GM23338 (cell line): ENCODE results near the gene EEF2K. TPM values are rescaled to one million over a fixed set of nuclear protein-coding genes. Genes with fewer than 3 reads are reported as not detected.

Experiments used
- ATAC-seq: fragments of 200-7000 bp; cut with Tn5 transposase; 3 replicates; pipeline ENCODE4 v1.9.1; 2020
- DNase-seq: peaks from one replicate; pipeline ENCODE4 v3.0.0-alpha.2; 2015; ENCODE audit warnings: low spot score
- H2AFZ ChIP-seq: fragments of 200-600 bp; sonication (generic); 2 replicates; pipeline ENCODE4 v1.8.0; 2016; ENCODE audit warnings: antibody characterized with exemption, mild to moderate bottlenecking, moderate library complexity
- H3F3A ChIP-seq: fragments of 200-600 bp; sonication (generic); replicated peaks from 2 replicates; pipeline ENCODE4 v1.8.0; 2017; ENCODE audit warnings: antibody characterized with exemption, mixed run types, low read depth
- H3K27ac ChIP-seq: fragments of 200-600 bp; sonication (generic); 2 replicates; pipeline ENCODE4 v1.6.1; 2016; ENCODE audit warnings: low read depth
- H3K27me3 ChIP-seq: fragments of 200-600 bp; sonication (generic); 2 replicates; pipeline ENCODE4 v1.8.0; 2016; ENCODE audit warnings: mild to moderate bottlenecking, mixed run types, moderate library complexity; ENCODE audit not compliant: insufficient read depth
- H3K36me3 ChIP-seq: fragments of 200-600 bp; sonication (generic); 2 replicates; pipeline ENCODE4 v1.8.0; 2016; ENCODE audit warnings: mild to moderate bottlenecking; ENCODE audit not compliant: insufficient read depth
- H3K4me1 ChIP-seq: fragments of 200-600 bp; sonication (generic); 2 replicates; pipeline ENCODE4 v1.8.0; 2016; ENCODE audit warnings: mild to moderate bottlenecking, moderate library complexity; ENCODE audit not compliant: insufficient read depth
- H3K4me2 ChIP-seq: fragments of 200-600 bp; sonication (generic); 2 replicates; pipeline ENCODE4 v1.7.1; 2017; ENCODE audit warnings: mixed run types
- H3K4me3 ChIP-seq: fragments of 200-600 bp; sonication (generic); 2 replicates; pipeline ENCODE4 v1.6.1; 2016; ENCODE audit warnings: mixed run types
- H3K79me2 ChIP-seq: fragments of 200-600 bp; sonication (generic); replicated peaks from 2 replicates; pipeline ENCODE4 v1.8.0; 2017; ENCODE audit warnings: mild to moderate bottlenecking; ENCODE audit not compliant: insufficient read depth
- H3K9me2 ChIP-seq: fragments of 200-600 bp; sonication (generic); 2 replicates; pipeline ENCODE4 v1.8.0; 2017; ENCODE audit not compliant: insufficient read depth
- H4K20me1 ChIP-seq: fragments of 200-600 bp; sonication (generic); replicated peaks from 2 replicates; pipeline ENCODE4 v1.8.0; 2017; ENCODE audit warnings: mild to moderate bottlenecking; ENCODE audit not compliant: insufficient read depth
- H3K27ac Mint-ChIP-seq: 2 replicates; pipeline ENCODE4 v1.8.0; 2020; ENCODE audit warnings: inconsistent platforms, mild to moderate bottlenecking, moderate library complexity, mixed read lengths
- H3K27me3 Mint-ChIP-seq: 3 replicates; pipeline ENCODE4 v1.8.0; 2022; ENCODE audit warnings: low read depth, mild to moderate bottlenecking, moderate library complexity, mixed read lengths, inconsistent platforms; ENCODE audit not compliant: insufficient read depth, poor library complexity
- H3K36me3 Mint-ChIP-seq: 3 replicates; pipeline ENCODE4 v1.8.0; 2021; ENCODE audit warnings: low read depth, mild to moderate bottlenecking, inconsistent platforms, moderate library complexity, mixed read lengths
- H3K4me1 Mint-ChIP-seq: 3 replicates; pipeline ENCODE4 v1.8.0; 2020; ENCODE audit warnings: mild to moderate bottlenecking, inconsistent platforms, mixed read lengths
- H3K4me3 Mint-ChIP-seq: 3 replicates; pipeline ENCODE4 v1.8.0; 2021; ENCODE audit warnings: moderate library complexity, mild to moderate bottlenecking, inconsistent platforms, mixed read lengths
- H3K9me3 Mint-ChIP-seq: 3 replicates; pipeline ENCODE4 v1.8.0; 2020; ENCODE audit warnings: moderate library complexity, mild to moderate bottlenecking, inconsistent platforms, mixed read lengths
- EZH2 ChIP-seq: fragments of 200-600 bp; sonication (generic); IDR thresholded peaks from one replicate; pipeline ENCODE4 v1.8.0; 2017; ENCODE audit warnings: antibody characterized with exemption, mild to moderate bottlenecking, low read depth; ENCODE audit not compliant: unreplicated experiment
- STAT1 ChIP-seq: IDR thresholded peaks from one replicate; pipeline ENCODE4 v1.6.1; 2016; ENCODE audit warnings: antibody characterized with exemption; ENCODE audit not compliant: unreplicated experiment
- polyA plus RNA-seq: library from polyadenylated mRNA; unstranded; fragments of >200 nt; fragmentation: Nextera tagmentation; extraction: Ambion mirVana; gene quantifications from 2 replicates; pipeline ENCODE4 v1.2.1, GENCODE V29; 2016
- total RNA-seq: library from RNA; depleted of rRNA; stranded (reverse); fragments of >200 nt; shearing (Covaris generic); gene quantifications from 2 replicates; pipeline ENCODE4 v1.2.3, GENCODE V29; 2014
- TF ChIP-seq, protein P1 (sequence below): fragments of 250-450 bp; sonication (Bioruptor Pico); IDR thresholded peaks from 2 replicates; pipeline ENCODE4 v1.5.0; 2020; ENCODE audit warnings: mild to moderate bottlenecking, moderate library complexity
- TF ChIP-seq, protein P2 (sequence below): IDR thresholded peaks from 2 replicates; pipeline ENCODE4 v1.6.1; 2016; ENCODE audit warnings: antibody characterized with exemption

Gene EEF2K
- total and polyA plus RNA-seq, 2 experiments from 2014 or later, result 5.4 to 23.9 TPM

DNA sequence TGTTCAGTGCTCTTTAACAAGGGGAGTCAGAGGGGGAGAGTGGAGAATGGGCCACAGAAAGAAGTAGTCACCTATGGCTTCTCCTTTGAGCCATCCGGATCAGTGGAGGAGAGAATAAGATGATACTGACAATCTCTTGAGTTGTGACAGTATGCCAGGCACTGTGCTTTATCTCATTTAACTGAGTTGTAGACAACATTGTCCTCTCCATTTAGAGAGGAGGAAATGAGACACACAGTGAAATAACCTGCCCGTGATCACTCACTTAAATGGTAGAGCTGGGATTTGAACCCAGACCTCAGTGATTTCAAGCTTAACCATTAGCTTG is 17.8 kb upstream of the EEF2K start:
- no peaks in the 10 kb centered on the region for H3K36me3 Mint-ChIP-seq
- no peak for TF ChIP-seq EZH2
- TF ChIP-seq, protein P1, sequence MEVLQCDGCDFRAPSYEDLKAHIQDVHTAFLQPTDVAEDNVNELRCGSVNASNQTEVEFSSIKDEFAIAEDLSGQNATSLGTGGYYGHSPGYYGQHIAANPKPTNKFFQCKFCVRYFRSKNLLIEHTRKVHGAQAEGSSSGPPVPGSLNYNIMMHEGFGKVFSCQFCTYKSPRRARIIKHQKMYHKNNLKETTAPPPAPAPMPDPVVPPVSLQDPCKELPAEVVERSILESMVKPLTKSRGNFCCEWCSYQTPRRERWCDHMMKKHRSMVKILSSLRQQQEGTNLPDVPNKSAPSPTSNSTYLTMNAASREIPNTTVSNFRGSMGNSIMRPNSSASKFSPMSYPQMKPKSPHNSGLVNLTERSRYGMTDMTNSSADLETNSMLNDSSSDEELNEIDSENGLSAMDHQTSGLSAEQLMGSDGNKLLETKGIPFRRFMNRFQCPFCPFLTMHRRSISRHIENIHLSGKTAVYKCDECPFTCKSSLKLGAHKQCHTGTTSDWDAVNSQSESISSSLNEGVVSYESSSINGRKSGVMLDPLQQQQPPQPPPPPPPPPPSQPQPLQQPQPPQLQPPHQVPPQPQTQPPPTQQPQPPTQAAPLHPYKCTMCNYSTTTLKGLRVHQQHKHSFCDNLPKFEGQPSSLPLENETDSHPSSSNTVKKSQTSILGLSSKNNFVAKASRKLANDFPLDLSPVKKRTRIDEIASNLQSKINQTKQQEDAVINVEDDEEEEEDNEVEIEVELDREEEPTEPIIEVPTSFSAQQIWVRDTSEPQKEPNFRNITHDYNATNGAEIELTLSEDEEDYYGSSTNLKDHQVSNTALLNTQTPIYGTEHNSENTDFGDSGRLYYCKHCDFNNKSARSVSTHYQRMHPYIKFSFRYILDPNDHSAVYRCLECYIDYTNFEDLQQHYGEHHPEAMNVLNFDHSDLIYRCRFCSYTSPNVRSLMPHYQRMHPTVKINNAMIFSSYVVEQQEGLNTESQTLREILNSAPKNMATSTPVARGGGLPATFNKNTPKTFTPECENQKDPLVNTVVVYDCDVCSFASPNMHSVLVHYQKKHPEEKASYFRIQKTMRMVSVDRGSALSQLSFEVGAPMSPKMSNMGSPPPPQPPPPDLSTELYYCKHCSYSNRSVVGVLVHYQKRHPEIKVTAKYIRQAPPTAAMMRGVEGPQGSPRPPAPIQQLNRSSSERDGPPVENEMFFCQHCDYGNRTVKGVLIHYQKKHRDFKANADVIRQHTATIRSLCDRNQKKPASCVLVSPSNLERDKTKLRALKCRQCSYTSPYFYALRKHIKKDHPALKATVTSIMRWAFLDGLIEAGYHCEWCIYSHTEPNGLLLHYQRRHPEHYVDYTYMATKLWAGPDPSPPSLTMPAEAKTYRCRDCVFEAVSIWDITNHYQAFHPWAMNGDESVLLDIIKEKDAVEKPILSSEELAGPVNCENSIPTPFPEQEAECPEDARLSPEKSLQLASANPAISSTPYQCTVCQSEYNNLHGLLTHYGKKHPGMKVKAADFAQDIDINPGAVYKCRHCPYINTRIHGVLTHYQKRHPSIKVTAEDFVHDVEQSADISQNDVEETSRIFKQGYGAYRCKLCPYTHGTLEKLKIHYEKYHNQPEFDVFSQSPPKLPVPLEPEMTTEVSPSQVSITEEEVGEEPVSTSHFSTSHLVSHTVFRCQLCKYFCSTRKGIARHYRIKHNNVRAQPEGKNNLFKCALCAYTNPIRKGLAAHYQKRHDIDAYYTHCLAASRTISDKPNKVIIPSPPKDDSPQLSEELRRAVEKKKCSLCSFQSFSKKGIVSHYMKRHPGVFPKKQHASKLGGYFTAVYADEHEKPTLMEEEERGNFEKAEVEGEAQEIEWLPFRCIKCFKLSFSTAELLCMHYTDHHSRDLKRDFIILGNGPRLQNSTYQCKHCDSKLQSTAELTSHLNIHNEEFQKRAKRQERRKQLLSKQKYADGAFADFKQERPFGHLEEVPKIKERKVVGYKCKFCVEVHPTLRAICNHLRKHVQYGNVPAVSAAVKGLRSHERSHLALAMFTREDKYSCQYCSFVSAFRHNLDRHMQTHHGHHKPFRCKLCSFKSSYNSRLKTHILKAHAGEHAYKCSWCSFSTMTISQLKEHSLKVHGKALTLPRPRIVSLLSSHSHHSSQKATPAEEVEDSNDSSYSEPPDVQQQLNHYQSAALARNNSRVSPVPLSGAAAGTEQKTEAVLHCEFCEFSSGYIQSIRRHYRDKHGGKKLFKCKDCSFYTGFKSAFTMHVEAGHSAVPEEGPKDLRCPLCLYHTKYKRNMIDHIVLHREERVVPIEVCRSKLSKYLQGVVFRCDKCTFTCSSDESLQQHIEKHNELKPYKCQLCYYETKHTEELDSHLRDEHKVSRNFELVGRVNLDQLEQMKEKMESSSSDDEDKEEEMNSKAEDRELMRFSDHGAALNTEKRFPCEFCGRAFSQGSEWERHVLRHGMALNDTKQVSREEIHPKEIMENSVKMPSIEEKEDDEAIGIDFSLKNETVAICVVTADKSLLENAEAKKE (CRISPR knock-in tag), result no peak
- TF ChIP-seq, protein P2, sequence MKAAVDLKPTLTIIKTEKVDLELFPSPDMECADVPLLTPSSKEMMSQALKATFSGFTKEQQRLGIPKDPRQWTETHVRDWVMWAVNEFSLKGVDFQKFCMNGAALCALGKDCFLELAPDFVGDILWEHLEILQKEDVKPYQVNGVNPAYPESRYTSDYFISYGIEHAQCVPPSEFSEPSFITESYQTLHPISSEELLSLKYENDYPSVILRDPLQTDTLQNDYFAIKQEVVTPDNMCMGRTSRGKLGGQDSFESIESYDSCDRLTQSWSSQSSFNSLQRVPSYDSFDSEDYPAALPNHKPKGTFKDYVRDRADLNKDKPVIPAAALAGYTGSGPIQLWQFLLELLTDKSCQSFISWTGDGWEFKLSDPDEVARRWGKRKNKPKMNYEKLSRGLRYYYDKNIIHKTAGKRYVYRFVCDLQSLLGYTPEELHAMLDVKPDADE, result no peak
- TF ChIP-seq STAT1, result no peak
- H3K27me3 Mint-ChIP-seq, result peaks cover 21% of the 10 kb centered on the region
- ATAC-seq, result no peak
- no peak overlapping the region for H3K27ac ChIP-seq
- H3K27me3 ChIP-seq, result no peaks in the 10 kb centered on the region
- H3K9me3 Mint-ChIP-seq, result no peaks in the 10 kb centered on the region
- H2AFZ ChIP-seq, result no peak overlapping the region
- H3K36me3 ChIP-seq, result no peaks in the 10 kb centered on the region
- no peaks in the 10 kb centered on the region for H3K79me2 ChIP-seq
- DNase-seq, result no peak
- H3F3A ChIP-seq, result peaks cover 8% of the 10 kb centered on the region; the same call in 1 of the 2 replicates
- no peak overlapping the region for H3K4me2 ChIP-seq
- H3K4me1 ChIP-seq, result peaks cover 26% of the 10 kb centered on the region
- H3K4me3 ChIP-seq, result no peak overlapping the region
- peaks cover 29% of the 10 kb centered on the region for H3K4me1 Mint-ChIP-seq
- no peak overlapping the region for H3K27ac Mint-ChIP-seq
- H4K20me1 ChIP-seq, result no peaks in the 10 kb centered on the region
- H3K4me3 Mint-ChIP-seq, result no peak overlapping the region; the same call in 2 of the 3 replicates
- 0 out of 2 replicates have a peak, but pooled peaks cover 6% of the 10 kb centered on the region for H3K9me2 ChIP-seq
